ENCODE results near the gene LPP.

LPP gene

DNA sequence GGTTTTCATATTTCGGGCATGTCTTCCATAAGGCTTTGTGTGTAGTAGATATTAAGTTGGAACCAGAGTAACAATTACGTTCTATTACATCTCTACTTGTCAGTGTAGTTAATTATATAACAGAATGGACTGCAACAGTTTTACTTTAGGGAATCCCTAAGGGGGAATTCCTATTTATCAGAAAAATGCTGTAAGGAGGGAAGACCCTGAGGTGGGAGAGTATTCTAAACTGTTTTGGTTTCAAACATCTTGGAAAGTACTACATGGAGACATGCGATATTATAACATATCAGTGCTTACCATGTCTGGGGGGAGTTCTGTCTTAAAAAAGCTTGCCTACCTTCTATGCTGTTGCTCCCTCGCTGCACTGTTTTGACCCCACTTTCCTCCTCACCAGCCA is 238.1 kb downstream of the LPP start:
- Histone ChIP-seq H3K4me3 (no peak overlapping the region), H3K9me3 (ENCODE audit: low read depth, low read length) (no peaks in the 10 kb centered on the region), H3K27ac (no peak overlapping the region), H3K36me3 (ENCODE audit: insufficient read depth, low read length) (no peaks in the 10 kb centered on the region), H3K9ac (ENCODE audit: insufficient read length) (no peak overlapping the region)
- TF ChIP-seq POLR2AphosphoS5 (IDR thresholded peaks at IDR 0.05; ENCODE audit: borderline replicate concordance, low read depth, low read length) (no peak), FOXP2 (optimal IDR thresholded peaks at IDR 0.05; ENCODE audit: control extremely low read depth, extremely low read length, insufficient read depth) (no peak), EZH2 (IDR thresholded peaks at IDR 0.05) (no peak)
- DNase-seq (ENCODE audit: low read depth, low spot score) = no peak

DNA sequence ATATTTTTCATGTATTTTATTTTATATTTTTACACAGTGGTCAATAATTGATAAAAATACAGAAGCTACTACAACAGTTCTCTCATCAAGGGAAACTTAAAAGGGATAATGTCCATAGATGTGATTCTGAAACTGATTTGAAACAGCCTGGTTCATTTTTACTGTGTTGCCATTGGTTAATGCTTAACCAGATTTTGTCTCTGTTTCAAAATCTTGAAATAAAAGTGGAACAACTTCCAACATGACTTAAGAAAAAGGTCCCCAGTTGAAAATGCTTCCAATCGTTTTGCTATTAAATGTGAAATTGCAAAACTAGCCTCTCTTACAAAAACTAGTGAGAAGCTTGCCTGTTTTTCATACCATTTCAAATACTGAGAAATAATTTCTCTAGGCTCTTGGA is 240.7 kb downstream of the LPP start:
- no peak overlapping the region for H3K4me3 ChIP-seq
- no peak for DNase-seq (ENCODE audit: low read depth, low spot score)
- TF ChIP-seq POLR2AphosphoS5 (IDR thresholded peaks at IDR 0.05; ENCODE audit: borderline replicate concordance, low read depth, low read length) (no peak), FOXP2 (optimal IDR thresholded peaks at IDR 0.05; ENCODE audit: control extremely low read depth, extremely low read length, insufficient read depth) (no peak), EZH2 (IDR thresholded peaks at IDR 0.05) (no peak)
- no peaks in the 10 kb centered on the region for H3K9me3 ChIP-seq (ENCODE audit: low read depth, low read length)
- H3K9ac ChIP-seq (ENCODE audit: insufficient read length) = no peak overlapping the region
- no peaks in the 10 kb centered on the region for H3K36me3 ChIP-seq (ENCODE audit: insufficient read depth, low read length)
- no peak overlapping the region for H3K27ac ChIP-seq

- no peak for TF ChIP-seq EZH2 (IDR thresholded peaks at IDR 0.05)
- no peak overlapping the region for H3K27ac ChIP-seq
- H3K9ac ChIP-seq (ENCODE audit: insufficient read length) = no peak overlapping the region
- H3K36me3 ChIP-seq (ENCODE audit: insufficient read depth, low read length) = no peaks in the 10 kb centered on the region
- H3K9me3 ChIP-seq (ENCODE audit: low read depth, low read length) = no peaks in the 10 kb centered on the region
- H3K4me3 ChIP-seq = no peak overlapping the region
- DNase-seq (ENCODE audit: low read depth, low spot score) = no peak
Measured at GRCh38 chr3:188396251-188396650, 242.3 kb downstream of the LPP start.

GRCh38 chr3:188396900-188397299 is 242.9 kb downstream of the LPP start:
- Histone ChIP-seq H3K9ac (ENCODE audit: insufficient read length) (no peak overlapping the region), H3K27ac (no peak overlapping the region), H3K4me3 (no peak overlapping the region), H3K36me3 (ENCODE audit: insufficient read depth, low read length) (no peaks in the 10 kb centered on the region), H3K9me3 (ENCODE audit: low read depth, low read length) (no peaks in the 10 kb centered on the region)
- DNase-seq (ENCODE audit: low read depth, low spot score) = no peak
- TF ChIP-seq POLR2AphosphoS5 (IDR thresholded peaks at IDR 0.05; ENCODE audit: borderline replicate concordance, low read depth, low read length) = no peak
- TF ChIP-seq EZH2 (IDR thresholded peaks at IDR 0.05) = no peak
- TF ChIP-seq FOXP2 (optimal IDR thresholded peaks at IDR 0.05; ENCODE audit: control extremely low read depth, extremely low read length, insufficient read depth) = no peak

DNA sequence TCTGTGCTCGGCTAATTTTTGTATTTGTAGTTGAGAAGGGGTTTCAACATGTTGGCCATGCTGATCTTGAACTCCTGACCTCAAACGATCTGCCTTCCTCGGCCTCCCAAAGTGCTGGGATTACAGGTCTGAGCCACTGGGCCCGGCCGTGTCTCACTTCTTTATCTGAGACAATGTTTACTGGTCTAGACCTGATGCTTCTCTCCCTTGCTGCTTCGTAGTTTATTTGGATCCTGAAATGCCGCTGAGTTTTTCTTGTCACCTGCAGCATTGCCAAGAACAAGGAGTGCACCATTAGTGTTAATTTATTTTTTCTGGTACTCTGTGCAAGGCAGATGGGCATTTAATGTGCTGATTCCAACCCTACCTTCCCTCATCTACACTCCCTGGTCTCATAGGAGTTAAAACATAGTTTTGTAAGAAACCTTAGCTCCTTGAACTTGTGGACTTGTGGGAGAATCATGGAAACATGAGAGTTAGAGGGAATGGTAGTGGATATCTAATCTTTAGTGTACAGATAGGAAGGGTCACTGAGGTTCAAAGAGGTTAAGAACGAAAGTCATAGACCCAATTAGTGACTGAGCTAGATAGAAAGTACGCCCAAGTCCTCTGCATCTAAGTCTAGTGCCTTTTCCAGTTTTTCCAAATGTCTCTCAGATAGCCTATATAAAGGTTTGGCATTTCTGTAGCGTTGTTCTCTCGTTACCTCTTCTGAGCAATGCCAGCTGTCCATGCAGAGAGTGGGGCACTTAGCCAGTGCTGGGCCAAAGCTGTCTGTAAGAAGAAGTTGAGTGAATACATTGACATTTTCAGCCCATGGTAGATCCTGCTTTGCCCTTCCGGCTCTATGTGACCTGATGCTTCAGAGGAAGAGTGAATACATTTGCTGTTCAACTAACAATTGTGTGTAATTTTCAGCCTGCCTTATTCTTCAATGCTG is 244.1 kb downstream of the LPP start:
- H3K36me3 ChIP-seq (ENCODE audit: insufficient read depth, low read length) = no peaks in the 10 kb centered on the region
- no peak overlapping the region for H3K4me3 ChIP-seq
- no peak overlapping the region for H3K27ac ChIP-seq
- H3K9ac ChIP-seq (ENCODE audit: insufficient read length) = no peak overlapping the region
- no peak for TF ChIP-seq EZH2 (IDR thresholded peaks at IDR 0.05)
- H3K9me3 ChIP-seq (ENCODE audit: low read depth, low read length) = no peaks in the 10 kb centered on the region
- DNase-seq (ENCODE audit: low read depth, low spot score) = no peak

DNA sequence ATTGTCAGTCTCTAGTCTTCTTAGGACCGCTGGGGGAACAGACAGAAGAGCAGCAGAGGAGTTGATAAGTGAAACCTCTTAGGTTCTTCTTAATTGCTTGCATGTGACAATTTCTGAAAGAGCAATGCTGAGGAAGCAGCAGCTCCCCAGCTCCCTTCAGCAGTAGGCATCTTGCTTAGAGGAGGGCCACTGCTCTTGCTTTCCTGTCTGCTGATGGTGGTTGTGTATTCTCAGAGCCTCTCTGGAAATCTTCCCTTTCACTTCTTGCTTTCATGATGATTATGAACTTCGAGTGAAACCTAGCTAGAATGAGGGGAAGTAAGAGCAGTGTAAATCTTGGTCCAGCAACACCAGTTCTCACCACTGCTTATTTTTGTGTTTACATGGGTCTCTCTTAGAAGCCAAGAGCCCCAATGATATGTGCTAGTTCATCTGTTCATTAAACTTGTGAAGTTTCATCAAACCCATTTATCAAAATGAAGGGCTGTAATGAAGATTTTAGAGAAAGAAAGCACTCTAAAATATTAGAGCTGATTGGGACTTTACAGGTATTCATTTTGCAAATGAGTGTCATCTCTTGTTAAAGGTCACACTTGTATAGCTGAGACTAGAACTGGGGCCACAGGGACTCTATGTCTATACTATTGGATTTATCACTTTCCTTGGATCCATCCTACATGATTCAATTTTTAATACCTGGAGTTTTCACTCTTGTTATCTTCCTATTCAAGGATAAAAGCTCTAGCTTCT is 246.7 kb downstream of the LPP start:
- H3K9ac ChIP-seq (ENCODE audit: insufficient read length) = no peak overlapping the region
- no peaks in the 10 kb centered on the region for H3K9me3 ChIP-seq (ENCODE audit: low read depth, low read length)
- H3K27ac ChIP-seq = no peak overlapping the region
- no peak for TF ChIP-seq POLR2AphosphoS5 (IDR thresholded peaks at IDR 0.05; ENCODE audit: borderline replicate concordance, low read depth, low read length)
- no peak for DNase-seq (ENCODE audit: low read depth, low spot score)
- H3K4me3 ChIP-seq = no peak overlapping the region
- H3K36me3 ChIP-seq (ENCODE audit: insufficient read depth, low read length) = no peaks in the 10 kb centered on the region

- TF ChIP-seq EZH2 (IDR thresholded peaks at IDR 0.05) = no peak
- TF ChIP-seq POLR2AphosphoS5 (IDR thresholded peaks at IDR 0.05; ENCODE audit: borderline replicate concordance, low read depth, low read length) = no peak
- TF ChIP-seq FOXP2 (optimal IDR thresholded peaks at IDR 0.05; ENCODE audit: control extremely low read depth, extremely low read length, insufficient read depth) = no peak
- Histone ChIP-seq H3K36me3 (ENCODE audit: insufficient read depth, low read length) (no peaks in the 10 kb centered on the region), H3K27ac (no peak overlapping the region), H3K9ac (ENCODE audit: insufficient read length) (no peak overlapping the region), H3K9me3 (ENCODE audit: low read depth, low read length) (no peaks in the 10 kb centered on the region), H3K4me3 (no peak overlapping the region)
- DNase-seq (ENCODE audit: low read depth, low spot score) = no peak
Measured at GRCh38 chr3:188401244-188401993, 247.5 kb downstream of the LPP start.

- no peak for DNase-seq (ENCODE audit: low read depth, low spot score)
- TF ChIP-seq FOXP2 (optimal IDR thresholded peaks at IDR 0.05; ENCODE audit: control extremely low read depth, extremely low read length, insufficient read depth) (no peak), POLR2AphosphoS5 (IDR thresholded peaks at IDR 0.05; ENCODE audit: borderline replicate concordance, low read depth, low read length) (no peak), EZH2 (IDR thresholded peaks at IDR 0.05) (no peak)
- no peak overlapping the region for H3K9ac ChIP-seq (ENCODE audit: insufficient read length)
- no peaks in the 10 kb centered on the region for H3K9me3 ChIP-seq (ENCODE audit: low read depth, low read length)
- H3K36me3 ChIP-seq (ENCODE audit: insufficient read depth, low read length) = no peaks in the 10 kb centered on the region
- H3K27ac ChIP-seq = no peak overlapping the region
- H3K4me3 ChIP-seq = no peak overlapping the region
Measured at GRCh38 chr3:188402229-188402628, 248.3 kb downstream of the LPP start.

All from SK-N-MC (cell line).